ENCODE data around the gene ANKRD52.
"Not testable (repeated sequence)": the region's sequence is repeated elsewhere in the genome, so short reads cannot be mapped to it uniquely, and the experiment has no call there.

ANKRD52 gene

GRCh38 chr12:56274299-56274698 is 16.1 kb upstream of the ANKRD52 start:
- no peak for TF ChIP-seq CTCF (IDR thresholded peaks at IDR 0.05; ENCODE audit: extremely low read depth, insufficient read depth, missing control alignments)
- in situ Hi-C loops (cut with MboI; ENCODE audit: low pct_unique_long_range_greater_than_20kb, low sequenced_read_pairs, unreplicated experiment), result no loop called here
- DNase-seq (ENCODE audit: low spot score), result no peak

GRCh38 chr12:56272468-56272867 is 14.3 kb upstream of the ANKRD52 start:
- DNase-seq (ENCODE audit: low spot score); in situ Hi-C loops (cut with MboI; ENCODE audit: low pct_unique_long_range_greater_than_20kb, low sequenced_read_pairs, unreplicated experiment): not testable (repeated sequence)

GRCh38 chr12:56271031-56271430 is 12.8 kb upstream of the ANKRD52 start:
- in situ Hi-C loops (cut with MboI; ENCODE audit: low pct_unique_long_range_greater_than_20kb, low sequenced_read_pairs, unreplicated experiment), result no loop called here
- no peak for DNase-seq (ENCODE audit: low spot score)
- peak; percentile 50 for TF ChIP-seq CTCF (IDR thresholded peaks at IDR 0.05; ENCODE audit: extremely low read depth, insufficient read depth, missing control alignments)

GRCh38 chr12:56267443-56268071 is 9.4 kb upstream of the ANKRD52 start:
- in situ Hi-C loops (cut with MboI; ENCODE audit: low pct_unique_long_range_greater_than_20kb, low sequenced_read_pairs, unreplicated experiment), result no loop called here
- no peak for DNase-seq (ENCODE audit: low spot score)
- no peak for TF ChIP-seq CTCF (IDR thresholded peaks at IDR 0.05; ENCODE audit: extremely low read depth, insufficient read depth, missing control alignments)

- in situ Hi-C loops (cut with MboI; ENCODE audit: low pct_unique_long_range_greater_than_20kb, low sequenced_read_pairs, unreplicated experiment), result no loop called here
- peak; percentile 44 for TF ChIP-seq CTCF (IDR thresholded peaks at IDR 0.05; ENCODE audit: extremely low read depth, insufficient read depth, missing control alignments)
- DNase-seq (ENCODE audit: low spot score), result peak; percentile 95
These were observed 8.7 kb upstream of the ANKRD52 start, which contains the start of gene COQ10A for GRCh38 chr12:56266693-56267442. TSS of gene COQ10A (plus strand) at chr12:56266942. CDS start at chr12:56267119, 177 bp downstream.

GRCh38 chr12:56266068-56266692 is 8.0 kb upstream of the ANKRD52 start:
- in situ Hi-C loops (cut with MboI; ENCODE audit: low pct_unique_long_range_greater_than_20kb, low sequenced_read_pairs, unreplicated experiment), result not testable (repeated sequence)

GRCh38 chr12:56262955-56263354 is 4.8 kb upstream of the ANKRD52 start:
- in situ Hi-C loops (cut with MboI; ENCODE audit: low pct_unique_long_range_greater_than_20kb, low sequenced_read_pairs, unreplicated experiment); DNase-seq (ENCODE audit: low spot score): not testable (repeated sequence)

More at GRCh38 chr12:56266068-56266692, 8.0 kb upstream of the ANKRD52 start:
- not testable (repeated sequence) for DNase-seq (ENCODE audit: low spot score)
